ENCODE results near the gene TGM4. TPM values are rescaled to one million over a fixed set of nuclear protein-coding genes. Genes with fewer than 3 reads are reported as not detected.

The TGM4 gene
- total RNA-seq, 1 experiment from 2014 or later = 0.14 TPM

DNA sequence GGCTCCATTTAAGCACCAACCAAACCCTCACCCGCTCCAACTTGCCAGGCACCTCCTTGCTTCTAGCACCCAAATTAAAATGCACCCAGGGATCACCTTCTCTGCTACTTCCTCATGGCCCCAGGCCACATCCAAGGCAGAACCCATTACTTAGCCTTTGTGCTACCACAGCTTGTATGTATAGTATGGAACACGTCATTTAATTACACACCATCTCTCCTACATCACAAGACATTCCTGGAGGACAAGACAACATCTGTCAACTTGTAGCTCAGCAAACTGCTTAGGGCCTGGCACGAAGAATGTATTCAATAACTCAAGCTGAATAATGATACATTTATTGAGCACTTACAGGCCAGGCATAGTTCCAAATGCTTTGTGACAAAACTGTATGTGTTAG is 78.3 kb downstream of the TGM4 start:
- no peak overlapping the region for H3K27ac Mint-ChIP-seq (ENCODE audit: unreplicated experiment)
- no peaks in the 10 kb centered on the region for H3K9me3 Mint-ChIP-seq (ENCODE audit: low read depth, unreplicated experiment)
- H3K27me3 Mint-ChIP-seq (ENCODE audit: unreplicated experiment) = no peaks in the 10 kb centered on the region
- TF ChIP-seq, protein P1, sequence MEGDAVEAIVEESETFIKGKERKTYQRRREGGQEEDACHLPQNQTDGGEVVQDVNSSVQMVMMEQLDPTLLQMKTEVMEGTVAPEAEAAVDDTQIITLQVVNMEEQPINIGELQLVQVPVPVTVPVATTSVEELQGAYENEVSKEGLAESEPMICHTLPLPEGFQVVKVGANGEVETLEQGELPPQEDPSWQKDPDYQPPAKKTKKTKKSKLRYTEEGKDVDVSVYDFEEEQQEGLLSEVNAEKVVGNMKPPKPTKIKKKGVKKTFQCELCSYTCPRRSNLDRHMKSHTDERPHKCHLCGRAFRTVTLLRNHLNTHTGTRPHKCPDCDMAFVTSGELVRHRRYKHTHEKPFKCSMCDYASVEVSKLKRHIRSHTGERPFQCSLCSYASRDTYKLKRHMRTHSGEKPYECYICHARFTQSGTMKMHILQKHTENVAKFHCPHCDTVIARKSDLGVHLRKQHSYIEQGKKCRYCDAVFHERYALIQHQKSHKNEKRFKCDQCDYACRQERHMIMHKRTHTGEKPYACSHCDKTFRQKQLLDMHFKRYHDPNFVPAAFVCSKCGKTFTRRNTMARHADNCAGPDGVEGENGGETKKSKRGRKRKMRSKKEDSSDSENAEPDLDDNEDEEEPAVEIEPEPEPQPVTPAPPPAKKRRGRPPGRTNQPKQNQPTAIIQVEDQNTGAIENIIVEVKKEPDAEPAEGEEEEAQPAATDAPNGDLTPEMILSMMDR (IDR thresholded peaks at IDR 0.05; ENCODE audit: unreplicated experiment) = no peak
- DNase-seq = no peak
- intact Hi-C loops (cut with micrococcal nuclease; ENCODE audit: unreplicated experiment) = no loop called here
- H3K36me3 Mint-ChIP-seq (ENCODE audit: insufficient read depth, unreplicated experiment) = no peaks in the 10 kb centered on the region
- CTCF ChIA-PET = no interaction called here
- peaks cover 33% of the 10 kb centered on the region for H3K4me1 Mint-ChIP-seq (ENCODE audit: low read depth, unreplicated experiment)
- H3K4me3 Mint-ChIP-seq (ENCODE audit: low read depth, unreplicated experiment) = no peak overlapping the region
- BruUV-seq (replicated peaks) = no TSS peak

GRCh38 chr3:44954304-44954703 is 79.9 kb downstream of the TGM4 start:
- Mint-ChIP-seq H3K27ac (ENCODE audit: unreplicated experiment) (no peak overlapping the region), H3K36me3 (ENCODE audit: insufficient read depth, unreplicated experiment) (no peaks in the 10 kb centered on the region), H3K4me3 (ENCODE audit: low read depth, unreplicated experiment) (no peak overlapping the region), H3K4me1 (ENCODE audit: low read depth, unreplicated experiment) (peaks cover 33% of the 10 kb centered on the region), H3K9me3 (ENCODE audit: low read depth, unreplicated experiment) (no peaks in the 10 kb centered on the region), H3K27me3 (ENCODE audit: unreplicated experiment) (no peaks in the 10 kb centered on the region)
- intact Hi-C loops (cut with micrococcal nuclease; ENCODE audit: unreplicated experiment) = no loop called here
- CTCF ChIA-PET = interaction anchor here (0.5 kb wide), 1 partner anchor 87 kb away, joined by 3 read pairs; no protein-coding TSS in a partner anchor
- no peak for DNase-seq
- BruUV-seq (replicated peaks) = no TSS peak
- TF ChIP-seq, protein P1 (IDR thresholded peaks at IDR 0.05; ENCODE audit: unreplicated experiment) = no peak

GRCh38 chr3:44954962-44955361 is 80.6 kb downstream of the TGM4 start:
- H3K27me3 Mint-ChIP-seq (ENCODE audit: unreplicated experiment) = no peaks in the 10 kb centered on the region
- no TSS peak for BruUV-seq (replicated peaks)
- no peaks in the 10 kb centered on the region for H3K9me3 Mint-ChIP-seq (ENCODE audit: low read depth, unreplicated experiment)
- DNase-seq = peak; percentile 38
- H3K4me3 Mint-ChIP-seq (ENCODE audit: low read depth, unreplicated experiment) = no peak overlapping the region
- TF ChIP-seq, protein P1 (IDR thresholded peaks at IDR 0.05; ENCODE audit: unreplicated experiment) = no peak
- intact Hi-C loops (cut with micrococcal nuclease; ENCODE audit: unreplicated experiment) = no loop called here
- CTCF ChIA-PET = interaction anchor here (1.0 kb wide), 2 partner anchors 22 to 255 kb away, joined by 3 read pairs; no protein-coding TSS in a partner anchor
- H3K27ac Mint-ChIP-seq (ENCODE audit: unreplicated experiment) = no peak overlapping the region
- H3K36me3 Mint-ChIP-seq (ENCODE audit: insufficient read depth, unreplicated experiment) = no peaks in the 10 kb centered on the region
- H3K4me1 Mint-ChIP-seq (ENCODE audit: low read depth, unreplicated experiment) = peaks cover 33% of the 10 kb centered on the region

- Mint-ChIP-seq H3K27ac (ENCODE audit: unreplicated experiment) (peak overlapping the region; percentile 68), H3K27me3 (ENCODE audit: unreplicated experiment) (no peaks in the 10 kb centered on the region), H3K36me3 (ENCODE audit: insufficient read depth, unreplicated experiment) (no peaks in the 10 kb centered on the region), H3K4me3 (ENCODE audit: low read depth, unreplicated experiment) (no peak overlapping the region), H3K9me3 (ENCODE audit: low read depth, unreplicated experiment) (no peaks in the 10 kb centered on the region), H3K4me1 (ENCODE audit: low read depth, unreplicated experiment) (peaks cover 33% of the 10 kb centered on the region)
- CTCF ChIA-PET = no interaction called here
- TF ChIP-seq, protein P1 (IDR thresholded peaks at IDR 0.05; ENCODE audit: unreplicated experiment) = no peak
- intact Hi-C loops (cut with micrococcal nuclease; ENCODE audit: unreplicated experiment) = no loop called here
- no peak for DNase-seq
- BruUV-seq (replicated peaks) = no TSS peak
Measured at GRCh38 chr3:44955917-44956316, 81.5 kb downstream of the TGM4 start.
